Esophagus muscularis mucosa (tissue), 4 donors: ENCODE measurements around the gene CHEK1. TPM values are rescaled to one million over a fixed set of nuclear protein-coding genes. Genes with fewer than 3 reads are reported as not detected.

Experiments used
- DNase-seq: peaks from one replicate; pipeline ENCODE4 v3.0.0-alpha.2; 2017; ENCODE audit errors: extremely low spot score
- H3K27ac ChIP-seq, 4 donors: fragments of 200-600 bp; sonication (generic); replicated peaks in 1 of 4; 1 replicate in 3 of 4; 2 replicates in 1 of 4; pipeline ENCODE4 v1.5.1; 2016 to 2019; ENCODE audit warnings: mild to moderate bottlenecking in 1 of 4
- H3K27me3 ChIP-seq, 4 donors: fragments of 200-600 bp; sonication (generic); one replicate each; pipeline versions ENCODE4 v1.5.1 to v1.6.0; 2016 to 2019
- H3K36me3 ChIP-seq, 4 donors: fragments of 200-600 bp; sonication (generic); one replicate each; pipeline ENCODE4 v1.5.1; 2016 to 2019
- H3K4me1 ChIP-seq, 4 donors: fragments of 200-600 bp; sonication (generic); one replicate each; pipeline ENCODE4 v1.5.1; 2016 to 2019
- H3K4me3 ChIP-seq, 4 donors: fragments of 200-600 bp; sonication (generic); 1 replicate in 2 of 4; 2 replicates in 2 of 4; pipeline ENCODE4 v1.5.1; 2016 to 2019; ENCODE audit warnings: mild to moderate bottlenecking in 4 of 4, moderate library complexity in 1 of 4
- H3K9me3 ChIP-seq, 4 donors: fragments of 200-600 bp; sonication (generic); 1 replicate in 3 of 4; 2 replicates in 1 of 4; pipeline ENCODE4 v1.5.1; 2016 to 2019
- CTCF ChIP-seq, 3 experiments: fragments of 200-600 bp in 2 of 3; fragments of 450-650 bp in 1 of 3; sonication (generic) in 2 of 3; IDR thresholded peaks; one replicate each; pipeline ENCODE4 v1.5.1; 2017 to 2019; ENCODE audit warnings: antibody characterized with exemption in 3 of 3, mild to moderate bottlenecking in 2 of 3, moderate library complexity in 1 of 3
- EP300 ChIP-seq: sonication (generic); formaldehyde crosslinking; IDR thresholded peaks from one replicate; pipeline ENCODE4 v1.6.1; 2017; ENCODE audit warnings: antibody characterized with exemption
- POLR2A ChIP-seq: fragments of 450-650 bp; IDR thresholded peaks from one replicate; pipeline ENCODE4 v1.6.1; 2017; ENCODE audit warnings: antibody characterized with exemption, moderate library complexity, mild to moderate bottlenecking, low read depth
- POLR2AphosphoS5 ChIP-seq, 2 donors: sonication (generic); formaldehyde crosslinking; IDR thresholded peaks; one replicate each; pipeline ENCODE4 v1.6.1; 2017; ENCODE audit warnings: antibody characterized with exemption in 2 of 2
- WGBS: methylation state at CpG from one replicate; pipeline ENCODE4 v1.1.5; 2018; 5-methylcytosine and 5-hydroxymethylcytosine counted together
- intact Hi-C: fragments of 100-400 bp; cut with DNase I; formaldehyde crosslinking; loops from one replicate; pipeline ENCODE4 v1.15.1; 2023
- total RNA-seq, 4 donors: library from RNA; depleted of rRNA; stranded (reverse); fragments of >200 nt; gene quantifications; one replicate each; pipeline versions ENCODE4 v1.1.0 to v1.2.1, GENCODE V29; 2016

Gene CHEK1
- total RNA-seq, 4 donors from 2014 or later = 1.9 to 4.2 (median 2.5) TPM

- peaks cover 0 to 4% (median 0%) of the 10 kb centered on the region in 4 donors for H3K4me1 ChIP-seq
- intact Hi-C loops = no loop called here
- DNase-seq = peak; percentile 1
- H3K27me3 ChIP-seq = no peaks in the 10 kb centered on the region
- H3K27ac ChIP-seq = no peak overlapping the region
- no peak for TF ChIP-seq CTCF (IDR thresholded peaks at IDR 0.05)
- no peak for TF ChIP-seq POLR2AphosphoS5 (IDR thresholded peaks at IDR 0.05)
- no peak for TF ChIP-seq EP300
- no peak for TF ChIP-seq POLR2A
- no peak overlapping the region for H3K4me3 ChIP-seq
- peaks cover 53 to 100% (median 99%) of the 10 kb centered on the region in 4 donors for H3K36me3 ChIP-seq
- WGBS = 73% methylated on average over 3 of the region's 3 CpGs
- no peaks in the 10 kb centered on the region for H3K9me3 ChIP-seq
Observed at GRCh38 chr11:125603207-125603606, 21.8 kb upstream of the CHEK1 start.

GRCh38 chr11:125605417-125605816 lies 19.5 kb upstream of the CHEK1 start:
- Histone ChIP-seq H3K27me3 (no peaks in the 10 kb centered on the region), H3K9me3 (no peaks in the 10 kb centered on the region), H3K36me3 (peaks cover 73 to 100% (median 100%) of the 10 kb centered on the region in 4 donors), H3K4me1 (peaks cover 0 to 4% (median 0%) of the 10 kb centered on the region in 4 donors), H3K27ac (no peak overlapping the region), H3K4me3 (no peak overlapping the region)
- intact Hi-C loops = no loop called here
- no peak for DNase-seq
- TF ChIP-seq POLR2AphosphoS5 (IDR thresholded peaks at IDR 0.05) = no peak
- TF ChIP-seq EP300 = no peak
- TF ChIP-seq CTCF (IDR thresholded peaks at IDR 0.05) = no peak
- TF ChIP-seq POLR2A = no peak

DNA sequence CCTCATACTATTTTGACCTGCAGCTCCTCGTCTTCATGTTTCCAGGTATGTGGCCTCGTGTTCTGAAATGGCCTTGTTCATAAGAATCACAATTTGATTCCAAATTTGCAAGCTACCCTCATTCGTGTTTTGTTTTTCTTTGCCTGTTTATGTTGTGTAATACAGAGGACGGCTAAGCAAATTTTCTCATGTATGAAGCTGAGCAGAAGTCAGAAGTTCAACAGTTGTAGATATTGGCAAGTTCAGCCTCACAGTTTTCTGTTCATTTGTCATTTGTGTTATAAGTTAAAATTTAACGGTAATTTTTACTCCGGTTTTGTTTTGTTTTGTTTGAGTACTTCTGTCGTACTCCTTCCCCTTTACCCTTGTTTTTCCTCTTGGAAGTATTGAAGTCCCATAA lies 15.4 kb upstream of the CHEK1 start:
- Histone ChIP-seq H3K4me1 (no peaks in the 10 kb centered on the region), H3K27ac (no peak overlapping the region), H3K9me3 (no peaks in the 10 kb centered on the region), H3K36me3 (peaks cover 81 to 100% (median 96%) of the 10 kb centered on the region in 4 donors), H3K4me3 (no peak overlapping the region), H3K27me3 (no peaks in the 10 kb centered on the region)
- TF ChIP-seq POLR2AphosphoS5 (IDR thresholded peaks at IDR 0.05) (no peak), CTCF (IDR thresholded peaks at IDR 0.05) (no peak), POLR2A (no peak), EP300 (no peak)
- DNase-seq = no peak
- intact Hi-C loops = no loop called here
- 88% methylated on average over 7 of the region's 7 CpGs for WGBS

DNA sequence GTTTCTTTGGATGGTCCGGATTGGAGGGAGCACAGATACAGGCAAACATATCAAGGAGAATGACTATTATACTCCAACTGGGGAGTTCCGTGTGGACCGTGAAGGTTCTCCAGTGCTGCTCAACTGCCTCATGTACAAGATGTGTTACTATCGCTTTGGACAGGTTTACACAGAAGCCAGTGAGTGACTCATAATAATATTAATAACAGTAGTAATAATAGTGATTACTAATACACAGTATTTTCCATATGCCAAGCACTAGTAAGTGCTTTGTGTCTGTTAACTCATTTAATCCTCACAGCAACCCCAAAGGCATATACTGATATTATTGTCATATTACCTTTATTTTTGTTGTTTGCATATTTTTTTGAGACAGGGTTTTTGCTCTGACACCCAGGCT lies 6.6 kb upstream of the CHEK1 start:
- Histone ChIP-seq H3K9me3 (no peaks in the 10 kb centered on the region), H3K27me3 (no peaks in the 10 kb centered on the region), H3K36me3 (peaks cover 64 to 87% (median 81%) of the 10 kb centered on the region in 4 donors), H3K4me3 (no peak overlapping the region), H3K27ac (no peak overlapping the region), H3K4me1 (peaks cover 0 to 12% (median 0%) of the 10 kb centered on the region in 4 donors)
- TF ChIP-seq EP300 (no peak), POLR2A (no peak), POLR2AphosphoS5 (IDR thresholded peaks at IDR 0.05) (no peak), CTCF (IDR thresholded peaks at IDR 0.05) (no peak)
- intact Hi-C loops = no loop called here
- DNase-seq = no peak
- 98% methylated on average over 4 of the region's 4 CpGs for WGBS

- peak overlapping the region in 3 of 4 donors; percentile 34 to 52 (median 40) for H3K27ac ChIP-seq
- no peaks in the 10 kb centered on the region for H3K27me3 ChIP-seq
- intact Hi-C loops = loop anchor here (10.0 kb wide), 1 partner anchor 127 kb away; the partner anchor contains the start of gene FEZ1
- H3K4me1 ChIP-seq = peaks cover 14 to 33% (median 23%) of the 10 kb centered on the region in 4 donors
- H3K9me3 ChIP-seq = no peaks in the 10 kb centered on the region
- no peak for DNase-seq
- H3K36me3 ChIP-seq = peaks cover 32 to 51% (median 46%) of the 10 kb centered on the region in 4 donors
- 58% methylated on average over 2 of the region's 2 CpGs for WGBS
- H3K4me3 ChIP-seq = no peak overlapping the region
- no peak for TF ChIP-seq POLR2A
- TF ChIP-seq POLR2AphosphoS5 (IDR thresholded peaks at IDR 0.05) = no peak
- TF ChIP-seq CTCF (IDR thresholded peaks at IDR 0.05) = no peak
- no peak for TF ChIP-seq EP300
Observed at GRCh38 chr11:125621995-125622394, 3.0 kb upstream of the CHEK1 start.
